ENCODE results near the gene EEF1E1.

GRCh38 chr6:8087870-8088754, 14.2 kb downstream of the EEF1E1 start:
- TF ChIP-seq CTCF (IDR thresholded peaks at IDR 0.05) (no peak), POLR2A (IDR thresholded peaks at IDR 0.05) (no peak), EP300 (IDR thresholded peaks at IDR 0.05; ENCODE audit: low read depth) (no peak), POLR2AphosphoS5 (IDR thresholded peaks at IDR 0.05) (no peak)

Measured in transverse colon (tissue), 4 donors.